Measurements from ENCODE around the gene RAPSN.

DNA sequence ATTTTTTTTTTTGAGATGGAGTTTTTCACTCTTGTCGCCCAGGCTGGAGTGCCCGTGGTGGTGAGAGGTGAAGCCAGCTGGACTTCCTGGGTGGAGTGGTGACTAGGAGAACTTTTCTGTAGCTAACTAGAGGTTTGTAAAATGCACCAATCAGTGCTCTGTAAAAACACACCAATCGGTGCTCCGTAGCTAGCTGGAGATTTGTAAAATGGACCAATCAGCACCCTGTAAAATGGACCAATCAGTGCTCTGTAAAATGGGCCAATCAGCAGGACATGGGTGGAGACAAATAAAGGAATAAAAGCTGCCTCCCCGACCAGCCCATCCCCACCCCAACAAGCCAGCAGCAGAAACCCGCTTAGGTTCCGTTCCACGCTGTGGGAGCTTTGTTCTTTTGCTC lies 4.4 kb upstream of the RAPSN start:
- TF ChIP-seq POLR2AphosphoS5 (IDR thresholded peaks at IDR 0.05; ENCODE audit: borderline replicate concordance, low read depth, low read length) (no peak), EZH2 (IDR thresholded peaks at IDR 0.05) (no peak), FOXP2 (optimal IDR thresholded peaks at IDR 0.05; ENCODE audit: control extremely low read depth, extremely low read length, insufficient read depth) (no peak)
